ENCODE measurements around the gene LARGE1. TPM values are rescaled to one million over a fixed set of nuclear protein-coding genes. Genes with fewer than 3 reads are reported as not detected.

LARGE1 gene
- total RNA-seq, 1 experiment from 2014 or later = 2.5 TPM

GRCh38 chr22:33682927-33683326 is 237.3 kb downstream of the LARGE1 start:
- H3K27me3 ChIP-seq (ENCODE audit: control insufficient read depth, insufficient read depth, low read length) = no peaks in the 10 kb centered on the region
- H3K4me3 ChIP-seq (ENCODE audit: low read depth in 2 of 2, low read length in 2 of 2) = no peak overlapping the region
- intact Hi-C loops (cut with micrococcal nuclease; ENCODE audit: unreplicated experiment) = no loop called here
- no peaks in the 10 kb centered on the region for H3K4me1 ChIP-seq (ENCODE audit: control insufficient read depth, insufficient read depth, low read length)
- in situ Hi-C loops (cut with HindIII; ENCODE audit: low pct_unique_long_range_greater_than_20kb, low sequenced_read_pairs) = no loop called here
- no peak for DNase-seq (ENCODE audit: low read depth, low spot score)
- BruUV-seq (replicated peaks) = no TSS peak
- H3K27ac ChIP-seq (ENCODE audit: low read length) = no peak overlapping the region
- ATAC-seq = no peak
- CTCF ChIA-PET = no interaction called here
- POLR2A ChIA-PET = no interaction called here
- no peak for TF ChIP-seq REST (IDR thresholded peaks at IDR 0.05; ENCODE audit: insufficient read depth in 1 of 2, low read depth in 2 of 2, low read length in 1 of 2)
- TF ChIP-seq TCF7L2 (IDR thresholded peaks at IDR 0.05; ENCODE audit: low read depth, low read length) = no peak
- TF ChIP-seq SIN3A (IDR thresholded peaks at IDR 0.05; ENCODE audit: borderline replicate concordance, insufficient read depth, low read depth, low read length) = no peak
- no peak for TF ChIP-seq POLR2AphosphoS5 (IDR thresholded peaks at IDR 0.05; ENCODE audit: low read depth, low read length)
- no peak for TF ChIP-seq CTCF (IDR thresholded peaks at IDR 0.05)
- H3K9me3 ChIP-seq (ENCODE audit: control insufficient read depth, insufficient read depth, low read depth, low read length) = no peaks in the 10 kb centered on the region
- H3K36me3 ChIP-seq (ENCODE audit: control insufficient read depth, insufficient read depth, low read length) = no peaks in the 10 kb centered on the region

- in situ Hi-C loops (cut with HindIII; ENCODE audit: low pct_unique_long_range_greater_than_20kb, low sequenced_read_pairs) (no loop called here), intact Hi-C loops (cut with micrococcal nuclease; ENCODE audit: unreplicated experiment) (no loop called here)
- no TSS peak for BruUV-seq (replicated peaks)
- Histone ChIP-seq H3K9me3 (ENCODE audit: control insufficient read depth, insufficient read depth, low read depth, low read length) (no peaks in the 10 kb centered on the region), H3K4me3 (ENCODE audit: low read depth in 2 of 2, low read length in 2 of 2) (no peak overlapping the region), H3K27ac (ENCODE audit: low read length) (no peak overlapping the region), H3K27me3 (ENCODE audit: control insufficient read depth, insufficient read depth, low read length) (no peaks in the 10 kb centered on the region), H3K4me1 (ENCODE audit: control insufficient read depth, insufficient read depth, low read length) (no peaks in the 10 kb centered on the region), H3K36me3 (ENCODE audit: control insufficient read depth, insufficient read depth, low read length) (no peaks in the 10 kb centered on the region)
- DNase-seq (ENCODE audit: low read depth, low spot score) (no peak), ATAC-seq (no peak)
- ChIA-PET CTCF (no interaction called here), POLR2A (no interaction called here)
- TF ChIP-seq REST (IDR thresholded peaks at IDR 0.05; ENCODE audit: insufficient read depth in 1 of 2, low read depth in 2 of 2, low read length in 1 of 2) (no peak), POLR2AphosphoS5 (IDR thresholded peaks at IDR 0.05; ENCODE audit: low read depth, low read length) (no peak), CTCF (IDR thresholded peaks at IDR 0.05) (no peak), TCF7L2 (IDR thresholded peaks at IDR 0.05; ENCODE audit: low read depth, low read length) (no peak), SIN3A (IDR thresholded peaks at IDR 0.05; ENCODE audit: borderline replicate concordance, insufficient read depth, low read depth, low read length) (no peak)
These were observed 239.6 kb downstream of the LARGE1 start for GRCh38 chr22:33680632-33681031.

Measured in Panc1 (cell line).